ENCODE results near the gene SHKBP1. TPM values are rescaled to one million over a fixed set of nuclear protein-coding genes. Genes with fewer than 3 reads are reported as not detected.

The SHKBP1 gene
- total and polyA plus RNA-seq, 3 experiments from 2014 or later = 103 to 159 (median 104) TPM

GRCh38 chr19:40610396-40611064 lies 33.9 kb downstream of the SHKBP1 start:
- POLR2A ChIA-PET = interaction anchor here (0.6 to 1.8 kb wide), 4 partner anchors 11 to 1190 kb away, joined by 5 to 9 read pairs (median 6); partner anchors contain the start of gene RAB4B
- Histone ChIP-seq H3K9me3 (ENCODE audit: low read length) (no peaks in the 10 kb centered on the region), H3K27me3 (ENCODE audit: insufficient read depth, low read length, poor library complexity, severe bottlenecking) (no peaks in the 10 kb centered on the region), H3K36me3 (ENCODE audit: insufficient read depth, low read length) (no peaks in the 10 kb centered on the region), H3K27ac (ENCODE audit: low read depth, low read length) (peak overlapping the region; percentile 74), H3K4me1 (ENCODE audit: insufficient read depth, low read length) (peaks cover 58% of the 10 kb centered on the region), H3K4me3 (ENCODE audit: low read length) (peak overlapping the region; percentile 61)
- Mint-ChIP-seq H3K27ac (peak overlapping the region; percentile 64 to 99 (median 96)), H3K4me3 (peak overlapping the region; percentile 70 to 92 (median 83)), H3K27me3 (no peaks in the 10 kb centered on the region), H3K36me3 (peaks cover 0 to 7% (median 0%) of the 10 kb centered on the region in 3 donors), H3K9me3 (no peaks in the 10 kb centered on the region), H3K4me1 (peaks cover 55 to 92% (median 60%) of the 10 kb centered on the region in 3 donors)
- CTCF ChIA-PET = interaction anchor here (0.8 to 1.8 kb wide), 7 partner anchors 10 to 168 kb away, joined by 3 to 8 read pairs (median 5); partner anchors contain the start of genes LTBP4 and RAB4B
- DNase-seq = peak; percentile 57 to 80 (median 74)

GRCh38 chr19:40611096-40611495 lies 34.4 kb downstream of the SHKBP1 start:
- Mint-ChIP-seq H3K4me1 (peaks cover 52 to 91% (median 55%) of the 10 kb centered on the region in 3 donors), H3K27me3 (no peaks in the 10 kb centered on the region), H3K9me3 (no peaks in the 10 kb centered on the region), H3K4me3 (peak overlapping the region; percentile 70 to 92 (median 83)), H3K27ac (peak overlapping the region; percentile 64 to 99 (median 96)), H3K36me3 (peaks cover 0 to 8% (median 2%) of the 10 kb centered on the region in 3 donors)
- peaks cover 3% of the 10 kb centered on the region for H3K36me3 ChIP-seq (ENCODE audit: insufficient read depth, low read length)
- ChIA-PET CTCF (interaction anchor here (1.8 kb wide), 1 partner anchor 10 kb away, joined by 8 read pairs; no protein-coding TSS in a partner anchor), POLR2A (interaction anchor here (1.8 kb wide), 1 partner anchor 167 kb away, joined by 9 read pairs; the partner anchor contains the start of gene RAB4B)
- peak in 2 of 5 donors; percentile 35 to 60 for DNase-seq
- H3K9me3 ChIP-seq (ENCODE audit: low read length) = no peaks in the 10 kb centered on the region
- peak overlapping the region; percentile 74 for H3K27ac ChIP-seq (ENCODE audit: low read depth, low read length)
- H3K4me3 ChIP-seq (ENCODE audit: low read length) = no peak overlapping the region
- H3K27me3 ChIP-seq (ENCODE audit: insufficient read depth, low read length, poor library complexity, severe bottlenecking) = no peaks in the 10 kb centered on the region
- H3K4me1 ChIP-seq (ENCODE audit: insufficient read depth, low read length) = peaks cover 53% of the 10 kb centered on the region

- Histone ChIP-seq H3K36me3 (ENCODE audit: insufficient read depth, low read length) (peaks cover 3% of the 10 kb centered on the region), H3K4me3 (ENCODE audit: low read length) (no peak overlapping the region), H3K27me3 (ENCODE audit: insufficient read depth, low read length, poor library complexity, severe bottlenecking) (no peaks in the 10 kb centered on the region), H3K4me1 (ENCODE audit: insufficient read depth, low read length) (peaks cover 52% of the 10 kb centered on the region), H3K27ac (ENCODE audit: low read depth, low read length) (no peak overlapping the region), H3K9me3 (ENCODE audit: low read length) (no peaks in the 10 kb centered on the region)
- POLR2A ChIA-PET = no interaction called here
- CTCF ChIA-PET = no interaction called here
- Mint-ChIP-seq H3K27me3 (no peaks in the 10 kb centered on the region), H3K4me3 (peak overlapping the region; percentile 53 to 98 (median 92)), H3K4me1 (peaks cover 52 to 81% (median 53%) of the 10 kb centered on the region in 3 donors), H3K9me3 (no peaks in the 10 kb centered on the region), H3K27ac (peak overlapping the region; percentile 1 to 99 (median 96)), H3K36me3 (peaks cover 0 to 10% (median 2%) of the 10 kb centered on the region in 3 donors)
- DNase-seq = no peak
Measured at GRCh38 chr19:40611900-40612698, 35.4 kb downstream of the SHKBP1 start.

GRCh38 chr19:40612831-40613689 lies 36.4 kb downstream of the SHKBP1 start:
- CTCF ChIA-PET = interaction anchor here (1.0 to 1.4 kb wide), 3 partner anchors 9 to 22 kb away, joined by 4 to 5 read pairs (median 5); no protein-coding TSS in a partner anchor
- peak overlapping the region; percentile 88 to 98 (median 94) for H3K4me3 Mint-ChIP-seq
- peak; percentile 47 to 71 (median 63) for DNase-seq
- H3K36me3 Mint-ChIP-seq = peaks cover 0 to 14% (median 2%) of the 10 kb centered on the region in 3 donors
- peak overlapping the region; percentile 80 to 96 (median 95) for H3K27ac Mint-ChIP-seq
- no peaks in the 10 kb centered on the region for H3K9me3 ChIP-seq (ENCODE audit: low read length)
- H3K9me3 Mint-ChIP-seq = no peaks in the 10 kb centered on the region
- POLR2A ChIA-PET = interaction anchor here (0.6 to 4.3 kb wide), 2 partner anchors 9 to 151 kb away, joined by 4 to 26 read pairs; no protein-coding TSS in a partner anchor
- H3K27me3 Mint-ChIP-seq = no peaks in the 10 kb centered on the region
- H3K27ac ChIP-seq (ENCODE audit: low read depth, low read length) = peak overlapping the region; percentile 74
- H3K4me1 ChIP-seq (ENCODE audit: insufficient read depth, low read length) = peaks cover 51% of the 10 kb centered on the region
- peaks cover 3% of the 10 kb centered on the region for H3K36me3 ChIP-seq (ENCODE audit: insufficient read depth, low read length)
- H3K4me1 Mint-ChIP-seq = peaks cover 47 to 72% (median 49%) of the 10 kb centered on the region in 3 donors
- peak overlapping the region; percentile 85 for H3K4me3 ChIP-seq (ENCODE audit: low read length)
- H3K27me3 ChIP-seq (ENCODE audit: insufficient read depth, low read length, poor library complexity, severe bottlenecking) = no peaks in the 10 kb centered on the region

- peaks cover 42% of the 10 kb centered on the region for H3K4me1 ChIP-seq (ENCODE audit: insufficient read depth, low read length)
- peaks cover 43 to 67% (median 44%) of the 10 kb centered on the region in 3 donors for H3K4me1 Mint-ChIP-seq
Measured at GRCh38 chr19:40613690-40614621, 37.3 kb downstream of the SHKBP1 start.

GRCh38 chr19:40614622-40615411 lies 38.1 kb downstream of the SHKBP1 start:
- Histone ChIP-seq H3K9me3 (ENCODE audit: low read length) (no peaks in the 10 kb centered on the region), H3K27me3 (ENCODE audit: insufficient read depth, low read length, poor library complexity, severe bottlenecking) (no peaks in the 10 kb centered on the region), H3K4me1 (ENCODE audit: insufficient read depth, low read length) (peaks cover 34% of the 10 kb centered on the region), H3K36me3 (ENCODE audit: insufficient read depth, low read length) (peaks cover 8% of the 10 kb centered on the region), H3K4me3 (ENCODE audit: low read length) (peak overlapping the region; percentile 85), H3K27ac (ENCODE audit: low read depth, low read length) (peak overlapping the region; percentile 74)
- H3K27me3 Mint-ChIP-seq = no peaks in the 10 kb centered on the region
- ChIA-PET POLR2A (interaction anchor here (0.6 to 4.3 kb wide), 2 partner anchors 10 to 194 kb away, joined by 15 to 26 read pairs; no protein-coding TSS in a partner anchor), CTCF (interaction anchor here (0.6 to 7.3 kb wide), 4 partner anchors 12 to 530 kb away, joined by 3 to 58 read pairs (median 5); partner anchors contain the start of gene LTBP4)
- DNase-seq = peak in 4 of 5 donors; percentile 59 to 83 (median 74)
- no peaks in the 10 kb centered on the region for H3K9me3 Mint-ChIP-seq
- H3K4me3 Mint-ChIP-seq = peak overlapping the region; percentile 88 to 98 (median 94)
- H3K4me1 Mint-ChIP-seq = peaks cover 37 to 58% (median 40%) of the 10 kb centered on the region in 3 donors
- H3K27ac Mint-ChIP-seq = peak overlapping the region; percentile 80 to 97 (median 92)
- peaks cover 6 to 28% (median 9%) of the 10 kb centered on the region in 3 donors for H3K36me3 Mint-ChIP-seq

More at GRCh38 chr19:40613690-40614621, 37.3 kb downstream of the SHKBP1 start:
- Mint-ChIP-seq H3K4me3 (peak overlapping the region; percentile 88 to 98 (median 94)), H3K27ac (peak overlapping the region; percentile 80 to 97 (median 96)), H3K36me3 (peaks cover 0 to 20% (median 2%) of the 10 kb centered on the region in 3 donors), H3K9me3 (no peaks in the 10 kb centered on the region), H3K27me3 (no peaks in the 10 kb centered on the region)
- peaks cover 3% of the 10 kb centered on the region for H3K36me3 ChIP-seq (ENCODE audit: insufficient read depth, low read length)
- H3K9me3 ChIP-seq (ENCODE audit: low read length) = no peaks in the 10 kb centered on the region
- H3K27ac ChIP-seq (ENCODE audit: low read depth, low read length) = peak overlapping the region; percentile 74
- ChIA-PET POLR2A (interaction anchor here (0.6 to 4.3 kb wide), 2 partner anchors 10 to 151 kb away, joined by 4 to 26 read pairs; no protein-coding TSS in a partner anchor), CTCF (interaction anchor here (1.0 to 1.4 kb wide), 3 partner anchors 10 to 21 kb away, joined by 4 to 5 read pairs (median 5); no protein-coding TSS in a partner anchor)
- DNase-seq = peak; percentile 79 to 86 (median 83)
- H3K27me3 ChIP-seq (ENCODE audit: insufficient read depth, low read length, poor library complexity, severe bottlenecking) = no peaks in the 10 kb centered on the region
- peak overlapping the region; percentile 85 for H3K4me3 ChIP-seq (ENCODE audit: low read length)
